ENCODE measurements around the gene GATAD1. TPM values are rescaled to one million over a fixed set of nuclear protein-coding genes. Genes with fewer than 3 reads are reported as not detected.
"Not testable (repeated sequence)": the region's sequence is repeated elsewhere in the genome, so short reads cannot be mapped to it uniquely, and the experiment has no call there.

Gene GATAD1
- polyA plus RNA-seq, 3 donors: 6.6 to 34.1 (median 7.6) TPM

- H3K27ac ChIP-seq (ENCODE audit: low read depth in 1 of 2, low read length in 2 of 2): no peak overlapping the region
- no peaks in the 10 kb centered on the region for H3K27me3 ChIP-seq (ENCODE audit: control insufficient read depth in 2 of 2, insufficient read depth in 2 of 2, low read length in 2 of 2)
- peaks cover 0 to 33% of the 10 kb centered on the region in 2 donors for H3K36me3 ChIP-seq (replicated peaks in 1 of 2; ENCODE audit: control insufficient read depth in 1 of 2, insufficient read depth in 2 of 2, low read length in 2 of 2)
- no peak overlapping the region for H3K9ac ChIP-seq (ENCODE audit: insufficient read depth, low read length, poor library complexity, severe bottlenecking)
- Mint-ChIP-seq H3K4me3 (no peak overlapping the region), H3K27me3 (ENCODE audit: low read depth in 3 of 3) (no peaks in the 10 kb centered on the region), H3K4me1 (no peaks in the 10 kb centered on the region), H3K9me3 (peaks cover 10 to 14% (median 13%) of the 10 kb centered on the region in 7 donors), H3K36me3 (peaks cover 20 to 41% of the 10 kb centered on the region in 2 donors), H3K27ac (peak overlapping the region in 1 of 7 donors; percentile 41)
- H3K79me2 ChIP-seq (ENCODE audit: insufficient read depth, low read length): no peaks in the 10 kb centered on the region
- no peak overlapping the region for H3K4me2 ChIP-seq (replicated peaks; ENCODE audit: extremely low read depth, low read length, poor library complexity, severe bottlenecking)
- TF ChIP-seq, protein P1, sequence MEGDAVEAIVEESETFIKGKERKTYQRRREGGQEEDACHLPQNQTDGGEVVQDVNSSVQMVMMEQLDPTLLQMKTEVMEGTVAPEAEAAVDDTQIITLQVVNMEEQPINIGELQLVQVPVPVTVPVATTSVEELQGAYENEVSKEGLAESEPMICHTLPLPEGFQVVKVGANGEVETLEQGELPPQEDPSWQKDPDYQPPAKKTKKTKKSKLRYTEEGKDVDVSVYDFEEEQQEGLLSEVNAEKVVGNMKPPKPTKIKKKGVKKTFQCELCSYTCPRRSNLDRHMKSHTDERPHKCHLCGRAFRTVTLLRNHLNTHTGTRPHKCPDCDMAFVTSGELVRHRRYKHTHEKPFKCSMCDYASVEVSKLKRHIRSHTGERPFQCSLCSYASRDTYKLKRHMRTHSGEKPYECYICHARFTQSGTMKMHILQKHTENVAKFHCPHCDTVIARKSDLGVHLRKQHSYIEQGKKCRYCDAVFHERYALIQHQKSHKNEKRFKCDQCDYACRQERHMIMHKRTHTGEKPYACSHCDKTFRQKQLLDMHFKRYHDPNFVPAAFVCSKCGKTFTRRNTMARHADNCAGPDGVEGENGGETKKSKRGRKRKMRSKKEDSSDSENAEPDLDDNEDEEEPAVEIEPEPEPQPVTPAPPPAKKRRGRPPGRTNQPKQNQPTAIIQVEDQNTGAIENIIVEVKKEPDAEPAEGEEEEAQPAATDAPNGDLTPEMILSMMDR (IDR thresholded peaks at IDR 0.05): no peak
- H2AFZ ChIP-seq (ENCODE audit: insufficient read depth, low read depth, low read length, poor library complexity, severe bottlenecking): no peak overlapping the region
- H4K20me1 ChIP-seq (ENCODE audit: insufficient read depth, low read length): no peaks in the 10 kb centered on the region
- intact Hi-C loops (cut with micrococcal nuclease): no loop called here
- H3K4me3 ChIP-seq (replicated peaks in 1 of 3; ENCODE audit: low read depth in 2 of 3, low read length in 3 of 3): no peak overlapping the region
- no peaks in the 10 kb centered on the region for H3K4me1 ChIP-seq (ENCODE audit: control insufficient read depth in 1 of 2, insufficient read depth in 2 of 2, low read length in 2 of 2)
- 94% methylated on average over 2 of the region's 3 CpGs for WGBS (ENCODE audit: insufficient coverage)
- peaks cover 0 to 9% of the 10 kb centered on the region in 2 donors for H3K9me3 ChIP-seq (replicated peaks in 1 of 2; ENCODE audit: control insufficient read depth in 1 of 2, insufficient read depth in 1 of 2, low read length in 2 of 2)
- no peak for DNase-seq
Observed at GRCh38 chr7:92464515-92464914, 17.2 kb downstream of the GATAD1 start.

GRCh38 chr7:92466682-92467081, 19.4 kb downstream of the GATAD1 start:
- no peak overlapping the region for H3K4me3 ChIP-seq (replicated peaks in 1 of 3; ENCODE audit: low read depth in 2 of 3, low read length in 3 of 3)
- H2AFZ ChIP-seq (ENCODE audit: insufficient read depth, low read depth, low read length, poor library complexity, severe bottlenecking): no peak overlapping the region
- TF ChIP-seq, protein P1 (IDR thresholded peaks at IDR 0.05): no peak
- no peak overlapping the region for H3K27ac ChIP-seq (ENCODE audit: low read depth in 1 of 2, low read length in 2 of 2)
- H3K4me2 ChIP-seq (replicated peaks; ENCODE audit: extremely low read depth, low read length, poor library complexity, severe bottlenecking): no peak overlapping the region
- no CpG with 5 or more reads among the region's 2 CpGs for WGBS (ENCODE audit: insufficient coverage)
- peaks cover 0 to 32% of the 10 kb centered on the region in 2 donors for H3K36me3 ChIP-seq (replicated peaks in 1 of 2; ENCODE audit: control insufficient read depth in 1 of 2, insufficient read depth in 2 of 2, low read length in 2 of 2)
- no peaks in the 10 kb centered on the region for H3K4me1 Mint-ChIP-seq
- H3K27me3 ChIP-seq (ENCODE audit: control insufficient read depth in 2 of 2, insufficient read depth in 2 of 2, low read length in 2 of 2): no peaks in the 10 kb centered on the region
- H3K36me3 Mint-ChIP-seq: peaks cover 28 to 52% of the 10 kb centered on the region in 2 donors
- no peak for DNase-seq
- no peaks in the 10 kb centered on the region for H3K27me3 Mint-ChIP-seq (ENCODE audit: low read depth in 3 of 3)
- no peaks in the 10 kb centered on the region for H3K4me1 ChIP-seq (ENCODE audit: control insufficient read depth in 1 of 2, insufficient read depth in 2 of 2, low read length in 2 of 2)
- H3K27ac Mint-ChIP-seq: no peak overlapping the region
- intact Hi-C loops (cut with micrococcal nuclease): no loop called here
- no peaks in the 10 kb centered on the region for H4K20me1 ChIP-seq (ENCODE audit: insufficient read depth, low read length)
- H3K79me2 ChIP-seq (ENCODE audit: insufficient read depth, low read length): no peaks in the 10 kb centered on the region
- no peak overlapping the region for H3K9ac ChIP-seq (ENCODE audit: insufficient read depth, low read length, poor library complexity, severe bottlenecking)
- peaks cover 10 to 17% (median 14%) of the 10 kb centered on the region in 7 donors for H3K9me3 Mint-ChIP-seq
- H3K9me3 ChIP-seq (replicated peaks in 1 of 2; ENCODE audit: control insufficient read depth in 1 of 2, insufficient read depth in 1 of 2, low read length in 2 of 2): peaks cover 0 to 9% of the 10 kb centered on the region in 2 donors
- H3K4me3 Mint-ChIP-seq: no peak overlapping the region

DNA sequence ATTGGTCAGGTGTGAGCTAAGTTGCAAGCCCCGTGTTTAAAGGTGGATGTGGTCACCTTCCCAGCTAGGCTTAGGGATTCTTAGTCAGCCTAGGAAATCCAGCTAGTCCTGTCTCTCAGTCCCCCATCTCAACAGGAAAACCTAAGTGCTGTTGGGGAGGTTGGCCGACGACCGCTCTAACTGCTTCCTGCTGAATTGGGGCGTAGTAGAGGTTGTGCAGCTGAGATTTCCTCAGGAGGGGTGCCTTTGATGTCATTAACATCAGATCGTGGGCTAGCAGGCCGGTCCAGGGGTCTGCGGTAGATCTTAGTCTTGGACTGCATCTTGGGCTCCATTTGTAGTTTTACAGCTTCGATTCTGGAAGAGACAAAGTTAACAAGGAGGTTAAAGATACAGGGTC, 21.3 kb downstream of the GATAD1 start:
- intact Hi-C loops (cut with micrococcal nuclease); H3K9ac ChIP-seq (ENCODE audit: insufficient read depth, low read length, poor library complexity, severe bottlenecking); H3K27me3 Mint-ChIP-seq (ENCODE audit: low read depth in 3 of 3); H3K27ac Mint-ChIP-seq; H3K4me2 ChIP-seq (replicated peaks; ENCODE audit: extremely low read depth, low read length, poor library complexity, severe bottlenecking); H2AFZ ChIP-seq (ENCODE audit: insufficient read depth, low read depth, low read length, poor library complexity, severe bottlenecking); H4K20me1 ChIP-seq (ENCODE audit: insufficient read depth, low read length); H3K4me3 ChIP-seq (replicated peaks in 1 of 3; ENCODE audit: low read depth in 2 of 3, low read length in 3 of 3); H3K4me1 Mint-ChIP-seq; H3K4me1 ChIP-seq (ENCODE audit: control insufficient read depth in 1 of 2, insufficient read depth in 2 of 2, low read length in 2 of 2); DNase-seq; H3K79me2 ChIP-seq (ENCODE audit: insufficient read depth, low read length); H3K9me3 ChIP-seq (replicated peaks in 1 of 2; ENCODE audit: control insufficient read depth in 1 of 2, insufficient read depth in 1 of 2, low read length in 2 of 2); H3K4me3 Mint-ChIP-seq; H3K27me3 ChIP-seq (ENCODE audit: control insufficient read depth in 2 of 2, insufficient read depth in 2 of 2, low read length in 2 of 2); H3K27ac ChIP-seq (ENCODE audit: low read depth in 1 of 2, low read length in 2 of 2): not testable (repeated sequence)
- peaks cover 0 to 18% of the 10 kb centered on the region in 2 donors for H3K36me3 ChIP-seq (replicated peaks in 1 of 2; ENCODE audit: control insufficient read depth in 1 of 2, insufficient read depth in 2 of 2, low read length in 2 of 2)
- Mint-ChIP-seq H3K9me3 (peaks cover 10 to 17% (median 14%) of the 10 kb centered on the region in 7 donors), H3K36me3 (peaks cover 23 to 45% of the 10 kb centered on the region in 2 donors)
- 98% methylated on average over 6 of the region's 9 CpGs for WGBS (ENCODE audit: insufficient coverage)
